ENCODE data around the gene KPNA4.

The KPNA4 gene

DNA sequence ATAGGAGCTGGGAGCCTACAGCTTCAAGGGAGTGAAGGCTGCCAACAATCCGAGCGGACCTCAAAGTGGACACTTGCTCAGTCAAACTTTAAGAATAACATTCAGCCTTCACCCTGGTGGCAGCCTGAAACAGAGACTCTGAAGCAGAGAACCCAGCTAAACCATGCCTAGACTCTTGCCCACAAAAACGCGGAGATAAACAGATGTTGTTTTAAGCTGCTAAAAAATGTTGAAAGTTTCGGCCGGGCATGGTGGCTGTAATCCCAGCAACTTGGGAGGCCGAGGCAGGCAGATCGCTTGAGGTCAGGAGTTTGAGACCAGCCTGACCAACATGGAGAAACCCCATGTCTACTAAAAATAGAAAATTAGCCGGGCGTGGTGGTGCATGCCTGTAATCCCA, 86.0 kb downstream of the KPNA4 start:
- H3K4me3 ChIP-seq (ENCODE audit: low read depth, low read length) = no peak overlapping the region
- no peak for DNase-seq (ENCODE audit: low read depth)

DNA sequence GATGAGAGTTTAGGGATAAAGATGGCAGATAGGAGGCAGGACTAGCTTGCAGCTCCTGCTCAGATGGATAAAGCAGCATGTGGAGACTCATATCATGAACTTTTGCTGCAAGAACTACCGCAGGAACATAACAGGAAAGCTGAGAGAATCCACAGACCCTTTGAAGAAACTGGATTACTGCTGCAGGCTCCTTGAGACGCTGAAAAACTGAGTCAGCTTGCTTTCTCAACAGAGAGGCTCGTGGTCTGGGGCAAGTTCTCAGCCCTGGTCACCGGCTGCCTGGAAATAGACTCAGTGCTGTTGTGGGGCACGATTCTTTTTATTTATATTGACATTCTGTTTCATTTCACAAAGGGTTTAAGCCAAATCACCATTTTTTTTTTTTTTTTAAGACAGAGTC, 87.0 kb downstream of the KPNA4 start:
- peak; percentile 83 for DNase-seq (ENCODE audit: low read depth)
- TF ChIP-seq, protein P1, sequence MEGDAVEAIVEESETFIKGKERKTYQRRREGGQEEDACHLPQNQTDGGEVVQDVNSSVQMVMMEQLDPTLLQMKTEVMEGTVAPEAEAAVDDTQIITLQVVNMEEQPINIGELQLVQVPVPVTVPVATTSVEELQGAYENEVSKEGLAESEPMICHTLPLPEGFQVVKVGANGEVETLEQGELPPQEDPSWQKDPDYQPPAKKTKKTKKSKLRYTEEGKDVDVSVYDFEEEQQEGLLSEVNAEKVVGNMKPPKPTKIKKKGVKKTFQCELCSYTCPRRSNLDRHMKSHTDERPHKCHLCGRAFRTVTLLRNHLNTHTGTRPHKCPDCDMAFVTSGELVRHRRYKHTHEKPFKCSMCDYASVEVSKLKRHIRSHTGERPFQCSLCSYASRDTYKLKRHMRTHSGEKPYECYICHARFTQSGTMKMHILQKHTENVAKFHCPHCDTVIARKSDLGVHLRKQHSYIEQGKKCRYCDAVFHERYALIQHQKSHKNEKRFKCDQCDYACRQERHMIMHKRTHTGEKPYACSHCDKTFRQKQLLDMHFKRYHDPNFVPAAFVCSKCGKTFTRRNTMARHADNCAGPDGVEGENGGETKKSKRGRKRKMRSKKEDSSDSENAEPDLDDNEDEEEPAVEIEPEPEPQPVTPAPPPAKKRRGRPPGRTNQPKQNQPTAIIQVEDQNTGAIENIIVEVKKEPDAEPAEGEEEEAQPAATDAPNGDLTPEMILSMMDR (conservative IDR thresholded peaks at IDR 0.05; ENCODE audit: low read depth, low read length) = peak; percentile 13
- no peak overlapping the region for H3K4me3 ChIP-seq (ENCODE audit: low read depth, low read length)

More for the DNA sequence above, 86.0 kb downstream of the KPNA4 start:
- TF ChIP-seq, protein P1 (conservative IDR thresholded peaks at IDR 0.05; ENCODE audit: low read depth, low read length) = no peak

DNA sequence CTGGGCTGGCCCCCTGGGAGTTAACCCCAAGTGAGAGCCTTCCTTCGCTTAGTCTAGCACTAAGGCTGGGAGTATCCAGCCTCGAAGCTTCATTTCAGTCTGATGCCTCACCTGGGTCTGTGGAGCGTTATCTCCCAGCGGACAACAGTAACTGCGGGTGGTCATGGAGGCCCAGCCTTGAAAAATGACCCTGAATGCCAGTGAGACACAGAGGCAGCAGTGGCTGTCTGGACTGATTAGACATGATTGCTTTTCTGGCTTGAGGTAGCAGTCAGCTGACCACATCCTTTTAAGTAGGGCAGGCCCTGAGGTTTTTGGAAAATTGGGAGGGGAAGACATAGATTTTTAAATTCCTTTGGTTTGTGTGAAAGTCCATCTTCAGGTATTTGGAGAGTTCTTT, 87.6 kb downstream of the KPNA4 start:
- DNase-seq (ENCODE audit: low read depth) = peak; percentile 35
- TF ChIP-seq, protein P1 (conservative IDR thresholded peaks at IDR 0.05; ENCODE audit: low read depth, low read length) = no peak
- no peak overlapping the region for H3K4me3 ChIP-seq (ENCODE audit: low read depth, low read length)

DNA sequence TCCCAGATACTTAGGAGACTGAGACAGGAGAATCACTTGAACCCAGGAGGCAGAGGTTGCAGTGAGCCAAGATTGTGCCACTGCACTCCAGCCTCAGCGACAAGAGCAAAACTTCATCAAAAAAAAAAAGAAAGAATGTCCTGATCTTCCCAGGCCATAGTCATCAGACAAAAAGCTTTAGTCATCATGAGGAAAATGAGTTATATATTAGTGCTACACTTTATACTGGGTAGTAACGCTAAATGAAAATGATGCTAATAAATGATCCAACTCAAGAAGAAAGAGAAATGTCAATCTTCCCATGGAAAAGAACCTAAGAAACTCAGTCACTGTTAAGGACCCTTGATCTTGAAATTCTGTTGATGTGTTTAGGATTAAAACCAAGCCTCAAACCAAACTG, 89.5 kb downstream of the KPNA4 start:
- DNase-seq (ENCODE audit: low read depth) = no peak
- no peak overlapping the region for H3K4me3 ChIP-seq (ENCODE audit: low read depth, low read length)
- TF ChIP-seq, protein P1 (conservative IDR thresholded peaks at IDR 0.05; ENCODE audit: low read depth, low read length) = no peak

DNA sequence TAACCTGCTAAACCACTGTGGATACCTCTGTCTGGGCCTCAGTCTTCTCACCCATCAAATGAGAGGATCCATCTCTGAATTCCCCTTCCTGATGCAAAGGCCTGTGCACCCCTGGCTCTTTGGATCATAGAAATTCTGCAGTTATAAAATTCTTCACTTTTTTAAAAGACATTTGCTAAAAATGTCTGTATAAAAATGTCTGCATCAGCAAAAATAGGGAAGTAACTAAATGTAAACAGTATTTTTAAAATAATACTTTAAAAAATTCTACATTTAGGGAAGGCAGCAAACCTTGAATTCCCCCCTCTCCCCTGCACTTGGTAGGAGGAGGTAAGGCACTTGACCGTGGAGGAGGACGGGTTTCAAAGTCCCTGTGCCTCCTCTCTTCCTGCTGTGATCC, 90.2 kb downstream of the KPNA4 start:
- no peak overlapping the region for H3K4me3 ChIP-seq (ENCODE audit: low read depth, low read length)
- TF ChIP-seq, protein P1 (conservative IDR thresholded peaks at IDR 0.05; ENCODE audit: low read depth, low read length) = no peak

DNA sequence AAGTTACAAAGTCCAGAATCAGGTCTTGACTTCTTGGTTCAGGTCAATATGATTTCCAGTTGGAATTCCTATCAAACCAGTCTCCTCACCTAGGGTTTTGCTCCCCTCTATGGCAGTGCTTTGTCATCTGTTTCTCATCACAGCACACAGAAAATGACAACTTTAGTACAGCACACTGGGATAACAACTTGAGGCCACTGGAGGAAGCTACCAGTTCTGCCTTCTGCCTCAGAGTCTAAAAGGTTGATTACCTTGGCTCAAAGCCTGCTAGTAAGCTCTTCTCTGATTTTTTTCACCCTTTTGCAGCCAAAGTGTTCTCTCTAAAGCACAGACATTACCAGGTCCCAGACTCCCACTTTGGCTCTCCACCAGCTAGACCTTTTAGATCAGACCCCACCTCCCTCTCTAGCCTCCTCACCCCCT, 90.9 kb downstream of the KPNA4 start:
- peak; percentile 84 for DNase-seq (ENCODE audit: low read depth)
- no peak overlapping the region for H3K4me3 ChIP-seq (ENCODE audit: low read depth, low read length)
- TF ChIP-seq, protein P1 (conservative IDR thresholded peaks at IDR 0.05; ENCODE audit: low read depth, low read length) = no peak

More for the DNA sequence above, 90.2 kb downstream of the KPNA4 start:
- DNase-seq (ENCODE audit: low read depth) = no peak

DNA sequence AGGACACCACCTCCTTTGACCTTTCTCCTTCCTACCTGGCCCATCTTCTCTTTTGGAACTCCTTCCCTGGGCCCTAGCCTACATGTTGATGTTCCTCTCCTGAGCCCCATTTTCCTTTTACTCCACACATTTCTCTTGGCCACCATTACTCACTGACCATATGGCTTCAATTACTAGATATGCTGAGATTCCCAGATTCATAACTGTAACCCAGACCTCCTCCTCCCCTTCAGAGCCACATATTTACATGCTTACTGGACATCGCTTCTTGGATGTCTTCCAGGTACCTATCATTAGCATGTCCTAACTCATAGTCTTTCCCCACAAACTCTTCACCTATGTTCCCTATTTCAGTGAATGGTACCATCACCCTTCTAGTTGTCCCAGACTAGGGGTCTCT, 91.4 kb downstream of the KPNA4 start:
- peak; percentile 96 for DNase-seq (ENCODE audit: low read depth)
- TF ChIP-seq, protein P1 (conservative IDR thresholded peaks at IDR 0.05; ENCODE audit: low read depth, low read length) = no peak
- H3K4me3 ChIP-seq (ENCODE audit: low read depth, low read length) = no peak overlapping the region
